ENCODE results near the gene KDM2A. TPM values are rescaled to one million over a fixed set of nuclear protein-coding genes. Genes with fewer than 3 reads are reported as not detected.

KDM2A gene
- total and polyA plus RNA-seq, 2 of the 13 experiments (the other 11 are each of a cell fraction or from before 2014, with no cell fraction given), result 31.3 to 31.4 TPM

GRCh38 chr11:67274768-67275605 lies 155.9 kb downstream of the KDM2A start:
- in situ Hi-C loops (cut with HindIII; ENCODE audit: extremely low pct_ligation_motif_present, low pct_unique_long_range_greater_than_20kb), result no loop called here
- ChIA-PET POLR2A (no interaction called here), CTCF (ENCODE audit: low intra/inter-chr PET ratio, low total read pairs) (no interaction called here)
- no peak overlapping the region for H3K4me2 ChIP-seq (ENCODE audit: low read depth, low read length)
- intact Hi-C loops (cut with micrococcal nuclease; ENCODE audit: unreplicated experiment), result no loop called here
- FAIRE-seq (no peak), ATAC-seq (no peak), DNase-seq (ENCODE audit: low spot score) (no peak)
- no peaks in the 10 kb centered on the region for H3K9me3 ChIP-seq (ENCODE audit: low read length)
- no TSS peak for BruUV-seq (replicated peaks)
- H4K20me1 ChIP-seq (ENCODE audit: insufficient read depth, low read length), result peaks cover 41% of the 10 kb centered on the region; the same call in 1 of the 2 replicates
- H3K27me3 ChIP-seq (ENCODE audit: control insufficient read depth in 1 of 2, insufficient read depth in 2 of 2, low read length in 2 of 2), result no peaks in the 10 kb centered on the region
- peaks cover 15% of the 10 kb centered on the region for H3K4me1 ChIP-seq (ENCODE audit: insufficient read depth, low read length)
- peaks cover 21 to 63% of the 10 kb centered on the region in 2 experiments for H3K36me3 ChIP-seq (replicated peaks in 1 of 2; ENCODE audit: control insufficient read depth in 1 of 2, insufficient read depth in 2 of 2, low read length in 2 of 2)
- H2AFZ ChIP-seq (ENCODE audit: low read length), result no peak overlapping the region
- 91% methylated on average over 31 of the region's 35 CpGs for WGBS (ENCODE audit: low lambda C conversion rate)
- H3K79me2 ChIP-seq (ENCODE audit: insufficient read depth, low read length), result peaks cover 44% of the 10 kb centered on the region
- no peak overlapping the region for H3K27ac ChIP-seq (ENCODE audit: extremely low read length, insufficient read depth, low read length)
- no peak overlapping the region for H3K9ac ChIP-seq (ENCODE audit: insufficient read depth, low read depth, low read length)
- H3K4me3 ChIP-seq (replicated peaks in 1 of 3; ENCODE audit: insufficient read depth in 1 of 3, low read depth in 2 of 3, low read length in 3 of 3), result no peak overlapping the region
- TF ChIP-seq RELA (CRISPR knock-in tag; IDR thresholded peaks at IDR 0.05) (no peak), ZNF773 (CRISPR knock-in tag; IDR thresholded peaks at IDR 0.05; ENCODE audit: borderline replicate concordance) (no peak), ZBTB38 (CRISPR knock-in tag; IDR thresholded peaks at IDR 0.05) (peak; percentile 38; the same call in 1 of the 2 replicates), ZNF687 (CRISPR knock-in tag; IDR thresholded peaks at IDR 0.05) (peak; percentile 20; the same call in 1 of the 2 replicates), ZNF136 (CRISPR knock-in tag; IDR thresholded peaks at IDR 0.05; ENCODE audit: low read depth) (no peak), ZNF18 (CRISPR knock-in tag; IDR thresholded peaks at IDR 0.05; ENCODE audit: insufficient replicate concordance) (no peak), AGO2 (optimal IDR thresholded peaks at IDR 0.05; ENCODE audit: low read depth, low read length) (peak; percentile 14), ZMAT5 (CRISPR knock-in tag; IDR thresholded peaks at IDR 0.05; ENCODE audit: borderline replicate concordance, low read depth) (no peak), ZNF777 (CRISPR knock-in tag; IDR thresholded peaks at IDR 0.05) (no peak), CREM (IDR thresholded peaks at IDR 0.05) (no peak), CREM (CRISPR knock-in tag; IDR thresholded peaks at IDR 0.05) (no peak), ARNTL (CRISPR knock-in tag; IDR thresholded peaks at IDR 0.05) (no peak)
